NOMO-1 treated with dmso at 0.1 percent for 144 hours (cell line): ENCODE results near the gene CNST.
"Not testable (repeated sequence)": the region's sequence is repeated elsewhere in the genome, so short reads cannot be mapped to it uniquely, and the experiment has no call there.

Experiments
- DNase-seq: peaks from one replicate; lab custom pipeline; 2025; ENCODE audit not compliant: unreplicated experiment; lab: John Stamatoyannopoulos, UW

The CNST gene

DNA sequence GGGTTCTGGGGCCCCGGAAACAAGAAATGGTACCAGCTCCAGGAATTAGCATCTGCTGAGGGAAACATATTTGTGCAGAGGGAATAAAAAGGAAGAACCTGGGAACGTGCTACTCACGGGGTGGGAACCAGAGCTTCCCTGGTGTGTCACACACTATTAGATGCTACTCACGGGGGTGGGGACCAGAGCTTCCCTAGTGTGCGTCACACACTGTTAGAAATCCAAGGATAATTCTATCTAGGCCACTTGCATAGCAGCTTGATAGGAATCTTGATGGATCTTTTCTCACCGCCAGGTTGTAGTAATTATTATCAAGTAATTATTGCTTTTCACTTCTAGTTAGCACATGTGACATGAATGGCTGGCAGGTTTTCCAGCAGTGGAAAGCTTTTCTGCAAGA, 103.4 kb downstream of the CNST start:
- no peak for DNase-seq

GRCh38 chr1:246674049-246674448, 107.8 kb downstream of the CNST start:
- DNase-seq: no peak

DNA sequence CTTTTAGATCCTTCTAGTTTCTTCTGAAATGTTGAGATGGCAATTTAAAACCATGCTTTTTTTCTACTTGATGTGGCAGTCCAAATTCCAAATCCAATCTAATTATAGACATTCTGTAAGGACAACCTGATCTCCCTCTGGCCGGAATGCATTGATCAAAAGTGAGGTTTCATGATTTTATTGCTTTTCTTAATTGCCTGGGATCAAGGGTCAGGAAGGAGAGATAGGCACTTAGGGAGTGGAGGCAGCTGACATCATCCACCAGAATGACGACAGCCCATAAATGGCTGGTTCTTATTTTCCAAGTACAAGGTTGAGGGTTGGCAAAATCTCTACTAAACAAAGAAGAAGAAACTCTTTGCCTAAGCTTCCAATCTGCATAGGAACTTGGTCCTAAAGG, 111.6 kb downstream of the CNST start:
- DNase-seq: no peak

GRCh38 chr1:246678816-246679793, 112.8 kb downstream of the CNST start:
- no peak for DNase-seq

- DNase-seq: no peak
Observed at GRCh38 chr1:246679794-246680177, 113.5 kb downstream of the CNST start.

GRCh38 chr1:246680190-246680589, 113.9 kb downstream of the CNST start:
- no peak for DNase-seq

DNA sequence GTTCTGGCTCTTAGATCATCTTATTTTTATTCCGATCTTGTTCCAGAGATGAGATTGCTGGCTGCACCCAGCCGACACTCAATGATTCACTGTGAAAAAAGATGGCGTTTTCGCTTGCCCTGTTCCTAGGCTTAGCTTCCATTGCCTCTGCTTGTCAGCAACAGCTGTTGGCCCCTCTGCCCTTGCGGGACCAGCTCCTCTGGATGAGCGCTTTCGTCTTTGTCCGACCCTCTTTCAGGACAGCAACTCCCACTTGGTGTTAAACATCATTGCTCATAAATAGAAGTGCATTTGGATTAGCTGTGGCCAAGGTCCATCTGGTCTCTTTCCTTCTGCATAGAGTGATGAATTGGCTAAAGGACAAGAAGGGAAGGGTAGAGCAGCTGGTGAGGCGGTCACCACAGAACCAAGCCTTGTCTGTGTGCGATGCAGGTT, 114.5 kb downstream of the CNST start:
- DNase-seq: no peak

GRCh38 chr1:246681900-246682895, 115.9 kb downstream of the CNST start:
- DNase-seq: no peak

DNA sequence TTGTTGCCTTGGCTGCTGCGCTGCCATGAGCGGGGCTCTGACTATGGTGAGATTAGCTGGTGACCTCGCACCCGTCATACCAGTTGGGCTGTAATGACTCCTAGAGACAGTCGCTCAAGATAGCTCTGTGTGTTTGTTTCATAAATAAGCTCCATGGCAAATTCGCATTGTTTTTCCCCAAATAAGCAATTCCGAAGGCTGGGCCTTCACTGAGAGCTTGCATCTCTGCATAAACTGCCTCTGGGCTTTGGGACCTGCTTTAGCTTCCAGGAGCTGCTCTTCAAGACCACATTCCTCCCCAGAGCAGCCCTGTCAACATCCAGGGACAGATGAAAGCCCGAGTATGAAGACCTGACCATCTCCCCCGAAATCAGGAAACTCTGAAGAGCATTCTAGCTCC, 117.3 kb downstream of the CNST start:
- no peak for DNase-seq

GRCh38 chr1:246687002-246687401, 120.7 kb downstream of the CNST start:
- DNase-seq: no peak

GRCh38 chr1:246689409-246690008, 123.3 kb downstream of the CNST start:
- peak; percentile 53 for DNase-seq

DNA sequence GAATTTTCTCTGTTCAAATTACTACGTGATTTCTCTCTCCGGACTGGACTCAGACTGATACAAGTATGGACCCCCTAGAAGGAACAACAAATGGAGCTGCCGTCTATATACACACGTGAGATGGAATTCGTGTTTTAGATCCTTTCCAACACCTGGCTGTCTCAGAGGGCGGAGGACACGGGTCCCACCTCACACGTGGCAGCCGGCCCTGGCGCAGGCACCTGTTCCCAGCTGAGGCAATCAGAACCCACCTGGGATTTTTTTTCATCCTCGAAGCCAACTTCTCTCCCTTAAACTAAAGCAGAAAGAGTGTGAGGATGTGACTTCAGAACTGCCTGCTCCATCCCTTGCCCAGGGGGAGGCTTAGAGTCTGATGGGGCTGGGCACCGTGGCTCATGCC, 123.8 kb downstream of the CNST start:
- DNase-seq: no peak

DNA sequence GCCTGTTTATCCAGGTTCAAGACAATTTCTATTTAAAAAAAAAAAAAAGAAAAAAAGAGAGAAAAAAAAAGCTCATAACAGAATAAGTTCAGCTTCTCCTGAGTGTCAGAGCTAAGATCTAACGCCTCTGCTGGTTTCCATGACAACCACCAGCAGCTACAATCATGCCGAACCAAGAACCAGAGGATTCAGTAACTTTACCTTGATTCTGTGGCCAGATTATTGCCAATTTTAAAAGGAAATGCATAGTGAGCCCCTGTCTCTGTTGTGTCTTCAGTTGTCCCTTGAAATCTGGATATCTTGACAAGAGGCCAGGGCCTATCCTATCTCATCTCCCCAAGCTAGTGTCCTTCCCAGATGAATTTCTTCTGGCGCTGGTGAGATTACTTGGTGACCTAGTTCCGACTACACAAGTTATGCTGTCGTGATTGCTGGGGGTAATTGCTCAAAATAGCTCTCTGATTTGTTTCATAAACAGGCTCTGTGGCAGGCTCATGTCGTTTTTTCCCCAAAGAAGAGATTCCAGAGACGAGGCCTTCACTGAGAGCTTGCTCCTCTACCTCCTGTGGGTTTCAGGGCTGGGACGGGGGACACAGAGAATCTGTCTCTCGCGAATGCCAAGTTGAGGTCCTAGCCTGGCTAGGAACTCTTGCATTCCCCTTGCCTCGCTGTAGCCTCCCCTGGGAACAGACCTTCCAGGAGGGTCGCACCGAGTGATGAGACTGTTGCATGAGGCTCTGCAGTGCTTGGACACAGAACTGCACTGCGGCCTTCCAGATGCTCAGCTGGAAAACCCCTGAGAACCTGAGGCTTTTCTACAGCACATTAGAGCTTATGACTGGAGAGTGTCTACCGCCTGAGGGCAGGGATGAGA, 125.6 kb downstream of the CNST start:
- no peak for DNase-seq

DNA sequence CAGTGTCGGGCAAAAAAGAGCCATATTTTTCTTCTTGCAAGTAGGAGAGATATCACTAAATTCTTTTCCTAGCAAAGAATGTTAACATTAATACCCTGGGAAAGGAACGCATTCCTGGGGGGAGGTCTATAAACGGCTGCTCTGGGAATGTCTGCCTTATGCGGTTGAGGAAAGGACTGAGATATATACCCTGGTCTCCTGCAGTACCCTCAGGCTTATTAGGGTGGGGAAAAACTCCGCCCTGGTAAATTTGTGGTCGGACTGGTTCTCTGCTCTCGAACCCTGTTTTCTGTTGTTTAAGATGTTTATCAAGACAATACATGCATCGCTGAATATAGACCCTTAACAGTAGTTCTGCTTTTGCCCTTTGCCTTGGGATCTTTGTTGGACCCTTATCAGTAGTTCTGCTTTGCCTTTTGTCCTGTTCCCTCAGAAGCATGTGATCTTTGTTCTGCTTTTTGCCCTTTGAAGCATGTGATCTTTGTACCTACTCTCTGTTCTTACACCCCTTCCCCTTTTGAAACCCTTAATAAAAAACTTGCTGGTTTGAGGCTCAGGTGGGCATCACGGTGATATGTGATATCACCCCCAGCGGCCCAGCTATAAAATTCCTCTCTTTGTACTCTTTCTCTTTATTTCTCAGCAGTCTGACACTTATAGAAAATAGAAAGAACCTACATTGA, 128.1 kb downstream of the CNST start:
- not testable (repeated sequence) for DNase-seq

GRCh38 chr1:246695136-246695535, 128.9 kb downstream of the CNST start:
- DNase-seq: no peak

DNA sequence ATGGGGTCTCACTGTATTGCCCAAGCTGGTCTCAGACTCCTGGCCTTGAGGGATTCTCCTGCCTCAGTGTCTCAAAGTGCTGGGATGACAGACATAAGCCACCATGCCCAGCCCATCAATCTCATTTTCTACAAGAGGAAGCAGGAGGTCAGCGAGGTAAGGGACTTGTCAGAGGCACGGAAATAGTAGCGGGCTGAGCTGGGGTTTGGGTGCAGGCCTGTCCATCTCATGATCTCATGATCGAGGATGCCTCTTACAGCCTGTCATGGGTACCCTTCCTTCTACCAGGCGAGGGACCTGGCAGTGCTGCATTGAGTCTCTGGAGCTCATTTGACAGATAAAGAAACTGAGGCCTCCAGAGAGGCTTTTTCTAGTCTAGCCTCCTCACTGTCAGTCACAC, 129.4 kb downstream of the CNST start:
- DNase-seq: no peak

- no peak for DNase-seq
Observed at GRCh38 chr1:246698466-246699094, 132.3 kb downstream of the CNST start.

GRCh38 chr1:246699095-246699735, 133.0 kb downstream of the CNST start:
- peak; percentile 87 for DNase-seq

DNA sequence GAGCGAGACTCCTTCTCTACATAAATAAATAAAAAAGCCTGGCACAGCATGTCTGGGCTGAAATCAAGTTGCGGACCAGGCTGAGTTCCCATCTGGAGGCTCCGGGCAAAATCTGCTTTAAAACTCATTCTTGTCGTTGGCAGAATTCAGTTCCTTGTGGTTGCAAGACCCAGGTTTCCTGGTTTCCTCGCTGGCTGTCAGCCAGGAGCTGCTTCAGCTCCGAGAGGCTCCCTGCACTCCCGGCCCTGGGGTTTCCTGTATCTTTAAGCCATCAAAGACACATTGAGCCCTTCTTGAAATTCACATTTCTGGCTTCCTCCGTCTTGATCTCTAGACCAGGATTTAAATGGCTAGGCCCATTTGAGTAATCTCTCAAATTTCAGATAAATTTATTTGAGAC, 137.3 kb downstream of the CNST start:
- DNase-seq: no peak
